PC-9 (cell line): ENCODE data around the gene EML2.

Source experiments
- CTCF ChIP-seq: fragments of 200-600 bp; sonication (generic); conservative IDR thresholded peaks from 2 replicates; pipeline ENCODE4 v1.6.1; 2017; ENCODE audit warnings: mixed run types, antibody characterized with exemption, mild to moderate bottlenecking, moderate library complexity
- EZH2 ChIP-seq: fragments of 200-600 bp; sonication (generic); IDR thresholded peaks from 2 replicates; pipeline ENCODE4 v1.8.0; 2017; ENCODE audit warnings: antibody characterized with exemption, low read depth

- TF ChIP-seq EZH2 = no peak
- no peak for TF ChIP-seq CTCF
Measured at GRCh38 chr19:45615795-45616703, 23.1 kb downstream of the EML2 start.
